SK-N-DZ (cell line): ENCODE results near the gene LRRC46.

Experiments used
- DNase-seq: peaks from one replicate; pipeline ENCODE4 v3.0.0-alpha.2; 2015; ENCODE audit warnings: low spot score

The LRRC46 gene

GRCh38 chr17:47875011-47875985 lies 43.8 kb downstream of the LRRC46 start:
- DNase-seq, result no peak

GRCh38 chr17:47877368-47878034 lies 46.0 kb downstream of the LRRC46 start:
- DNase-seq, result no peak

GRCh38 chr17:47878203-47879027 lies 46.9 kb downstream of the LRRC46 start:
- DNase-seq, result no peak

DNA sequence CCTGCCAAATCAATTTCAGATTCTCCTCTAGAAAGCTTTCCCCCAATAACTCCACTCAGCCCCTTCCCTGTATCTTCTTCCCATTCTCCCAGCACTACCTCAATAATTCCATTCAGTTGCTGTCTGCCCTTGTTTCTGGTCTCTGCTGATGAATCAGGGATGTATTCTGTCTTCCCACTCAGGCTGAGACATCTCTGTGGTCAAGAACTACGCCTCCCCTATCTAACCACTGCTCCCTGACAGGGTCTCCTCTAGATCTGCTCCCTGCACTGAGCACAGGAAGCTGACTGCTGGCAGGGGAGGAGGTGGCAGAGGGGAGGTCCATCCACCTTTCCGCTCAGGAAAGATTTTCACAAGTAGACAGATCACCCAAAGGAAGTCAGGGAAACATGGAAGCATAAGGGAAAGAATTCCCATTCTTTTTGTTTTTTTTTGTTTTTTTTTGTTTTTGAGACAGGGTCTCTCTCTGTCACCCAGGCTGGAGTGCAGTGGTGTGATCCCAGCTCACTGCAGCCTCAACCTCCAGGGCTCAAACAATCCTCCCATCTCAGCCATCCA lies 47.6 kb downstream of the LRRC46 start:
- DNase-seq, result no peak

- no peak for DNase-seq
These were observed 48.4 kb downstream of the LRRC46 start for GRCh38 chr17:47879776-47880454.

DNA sequence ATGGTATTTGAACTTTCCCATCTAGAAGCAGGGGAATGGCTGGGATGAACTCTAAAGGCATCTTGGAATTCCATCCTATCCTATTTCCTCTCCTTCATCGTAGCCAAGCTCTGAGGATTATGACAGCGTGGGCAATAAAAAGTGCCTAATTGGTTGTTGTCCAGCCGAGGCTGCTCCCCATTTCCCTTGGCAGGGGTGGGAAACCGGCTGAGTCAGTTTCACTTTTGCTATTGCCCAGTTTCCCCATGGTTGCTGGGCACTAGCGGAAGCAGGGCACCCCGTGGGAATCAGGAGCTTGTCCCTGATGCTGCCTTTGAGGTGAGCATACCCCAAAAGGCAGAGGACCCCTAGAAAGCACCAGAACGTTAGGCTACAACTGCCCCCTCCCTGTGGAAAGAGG lies 50.8 kb downstream of the LRRC46 start:
- DNase-seq, result no peak

GRCh38 chr17:47882695-47883588 lies 51.5 kb downstream of the LRRC46 start:
- no peak for DNase-seq

DNA sequence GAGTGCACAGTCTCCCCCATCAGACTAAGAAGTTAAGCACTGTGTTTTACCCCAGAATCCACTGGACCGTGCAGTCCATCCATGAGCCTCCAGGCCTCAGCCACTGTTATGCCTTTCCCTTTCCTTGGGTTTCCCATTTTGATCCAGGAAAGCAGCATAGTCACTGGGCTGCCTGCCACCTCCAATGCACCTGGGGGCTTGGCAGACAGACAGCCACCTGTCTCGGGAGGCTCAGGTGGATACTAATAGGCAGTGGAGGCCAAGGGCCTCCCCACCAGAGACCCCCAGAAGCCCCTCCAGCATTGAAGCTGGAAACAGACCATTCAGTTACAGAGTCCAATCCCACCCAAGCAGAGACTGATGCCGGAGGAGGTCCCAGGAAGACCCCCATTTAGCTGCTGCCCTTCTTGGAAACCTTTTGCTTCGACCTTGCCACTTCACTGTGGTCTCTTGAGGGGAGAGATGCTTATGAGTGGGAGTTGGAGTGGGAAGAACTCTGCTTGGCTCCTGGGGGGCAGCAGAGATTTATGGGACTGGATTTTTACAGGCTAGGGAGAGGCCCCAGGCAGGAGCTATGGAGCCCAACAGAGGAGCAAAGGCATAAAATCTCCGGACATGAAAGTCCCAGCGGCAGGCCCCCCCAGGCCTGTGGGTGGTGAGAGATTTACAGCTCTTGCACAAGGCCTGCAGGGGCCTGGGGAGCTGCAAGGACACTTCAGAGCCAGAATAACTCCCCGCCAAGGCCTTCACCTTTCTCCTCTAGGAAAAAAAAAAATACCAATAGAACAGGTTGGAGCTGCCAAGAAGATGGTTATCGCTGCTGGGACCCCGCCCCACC lies 52.3 kb downstream of the LRRC46 start:
- DNase-seq, result no peak

GRCh38 chr17:47884427-47884740 lies 52.9 kb downstream of the LRRC46 start:
- no peak for DNase-seq

- no peak for DNase-seq
These were observed 53.6 kb downstream of the LRRC46 start for GRCh38 chr17:47884905-47885730.
